ENCODE results near the gene MTAP.

Gene MTAP

GRCh38 chr9:21802418-21803000, at the start of gene MTAP:
Gene MTAP (plus strand): TSS chr9:21802636. CDS start chr9:21802749, 113 bp downstream.
- DNase-seq = peak; percentile 91

DNA sequence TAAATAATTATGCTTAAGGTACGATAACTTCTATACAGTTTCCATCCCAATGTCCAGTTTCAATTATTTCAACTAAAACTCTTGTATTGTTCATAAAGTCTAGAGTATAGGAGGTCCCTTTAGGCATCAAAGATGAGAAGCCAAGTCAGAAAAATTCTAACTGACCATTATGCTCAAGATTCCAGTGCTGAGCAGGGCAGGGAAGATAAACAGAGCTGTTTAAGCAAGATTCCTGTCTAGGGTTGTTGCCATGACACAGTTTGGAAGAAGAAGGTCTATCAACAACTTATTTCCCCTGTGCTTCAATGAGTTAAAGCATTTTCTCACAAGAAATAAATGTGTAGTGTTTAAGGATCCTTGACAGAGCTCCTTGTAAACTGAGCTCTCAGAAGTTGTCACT, 48.9 kb upstream of the MTAP start:
- DNase-seq = no peak

DNA sequence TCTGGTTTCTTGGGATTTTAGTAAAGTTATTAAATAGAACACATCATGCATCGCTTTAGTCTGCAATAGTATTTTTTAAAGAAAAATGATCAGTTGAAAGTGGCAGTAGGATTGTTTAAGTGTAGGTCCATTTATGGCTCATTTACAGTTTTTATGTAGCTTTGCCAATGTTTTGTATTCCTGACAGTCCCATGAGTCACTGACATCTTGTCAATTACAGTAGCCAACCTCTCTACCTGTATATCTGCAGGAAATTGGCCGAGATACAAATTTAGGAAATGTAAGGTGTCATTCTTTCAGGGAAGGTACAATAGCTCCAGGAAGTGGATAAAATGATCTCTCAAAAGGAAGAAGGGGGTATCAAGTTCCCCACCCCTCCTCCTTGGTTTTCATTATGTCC, 47.7 kb upstream of the MTAP start:
- DNase-seq = no peak

- no peak for DNase-seq
Measured at GRCh38 chr9:21758540-21758939, 43.9 kb upstream of the MTAP start.

DNA sequence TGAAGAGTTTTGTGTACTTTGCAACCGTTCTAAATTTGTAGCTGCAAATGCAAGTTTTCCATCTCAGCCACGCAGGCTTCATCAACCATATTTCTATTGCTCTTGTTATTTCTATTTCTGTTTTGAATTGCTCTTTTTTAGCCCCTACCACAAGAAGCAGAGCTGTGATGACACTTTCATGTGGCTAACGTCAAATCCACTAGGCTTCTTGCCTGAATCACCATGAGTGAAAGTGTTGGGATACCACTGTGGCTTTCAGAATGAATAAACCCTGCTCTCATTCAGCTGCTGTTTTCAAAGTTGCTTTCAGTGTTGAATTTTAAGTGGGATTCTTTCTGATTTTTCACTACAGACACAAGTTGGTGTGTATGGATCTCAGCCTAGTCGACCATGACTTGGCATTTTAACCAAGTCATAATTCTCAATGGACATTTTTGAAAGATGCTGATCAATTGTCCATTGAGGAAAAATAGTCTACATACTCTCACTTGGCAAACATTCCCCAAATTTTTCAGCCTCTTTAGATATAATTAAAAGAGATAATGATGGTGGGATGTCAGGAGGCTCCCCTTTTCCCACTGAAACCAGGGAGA, 41.0 kb upstream of the MTAP start:
- no peak for DNase-seq

- DNase-seq = no peak
Measured at GRCh38 chr9:21762064-21762463, 40.4 kb upstream of the MTAP start.

GRCh38 chr9:21764846-21765245, 37.6 kb upstream of the MTAP start:
- no peak for DNase-seq

DNA sequence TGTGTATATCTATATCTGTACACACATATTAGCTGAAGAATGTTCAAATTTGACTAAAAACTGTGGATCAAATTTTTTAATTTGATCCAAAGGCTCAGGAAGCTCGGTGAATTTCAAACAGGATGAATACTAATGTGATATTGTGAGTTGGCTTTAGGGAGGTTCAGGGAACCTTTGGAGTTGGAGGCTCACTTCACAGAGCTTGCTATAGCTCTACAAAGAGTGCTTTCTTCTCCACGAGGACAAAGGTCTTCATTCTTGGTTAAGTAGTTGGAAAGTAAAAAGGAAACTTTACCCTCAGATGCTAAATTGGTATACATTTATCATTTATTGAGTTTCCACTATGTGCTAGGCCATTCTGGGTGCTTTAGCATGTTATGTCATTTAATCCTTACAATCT, 36.3 kb upstream of the MTAP start:
- no peak for DNase-seq

DNA sequence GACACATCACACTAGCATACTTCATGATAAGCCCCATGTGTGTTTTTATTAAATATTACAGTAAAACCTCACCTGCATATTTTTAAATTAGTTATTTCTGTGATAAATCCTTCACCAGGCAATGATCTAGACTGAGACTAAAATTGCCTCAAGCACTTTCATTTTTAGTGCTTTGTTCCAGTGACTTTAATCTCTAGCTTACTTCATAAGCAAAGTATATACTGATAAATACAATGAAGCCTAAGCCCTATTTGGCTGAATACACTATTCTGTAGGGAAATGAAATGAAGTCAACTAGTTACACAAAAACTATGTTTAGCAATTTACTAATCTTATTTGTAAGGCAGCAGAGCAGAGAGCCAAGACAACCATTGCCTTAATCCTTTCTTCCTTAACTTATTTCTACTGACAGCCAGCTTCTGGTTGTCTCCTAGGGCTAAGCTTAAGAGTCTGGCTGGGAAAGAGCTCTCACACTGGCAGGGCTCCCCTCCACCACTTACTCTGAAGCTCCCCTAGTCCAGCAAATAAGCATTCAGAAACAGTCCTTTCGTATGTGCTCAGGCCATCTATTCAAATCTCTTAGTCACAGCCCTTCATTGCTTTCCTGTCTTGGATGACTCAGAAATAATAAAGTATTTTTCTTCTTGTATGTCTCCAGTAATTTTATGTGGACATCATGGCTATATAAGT, 31.4 kb upstream of the MTAP start:
- no peak for DNase-seq

DNA sequence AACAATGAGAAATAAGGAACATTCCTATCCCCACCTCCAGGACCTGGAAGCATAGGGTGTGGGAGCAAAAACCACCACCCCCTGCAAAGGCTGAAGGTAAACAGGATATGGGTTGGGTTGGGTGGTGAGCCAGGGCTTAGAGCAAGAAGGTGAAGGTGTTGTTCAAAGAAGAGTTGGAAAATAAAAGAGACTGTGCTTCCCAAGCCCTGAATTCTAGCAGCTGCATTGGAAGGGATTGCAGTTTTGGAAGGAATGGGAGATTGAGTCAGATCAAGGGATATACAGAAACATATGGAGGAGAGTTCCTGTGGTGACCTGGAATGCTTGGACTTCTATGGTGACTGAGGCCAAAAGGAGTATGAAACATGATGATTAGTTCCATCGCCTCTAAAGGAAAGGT, 24.7 kb upstream of the MTAP start:
- no peak for DNase-seq

DNA sequence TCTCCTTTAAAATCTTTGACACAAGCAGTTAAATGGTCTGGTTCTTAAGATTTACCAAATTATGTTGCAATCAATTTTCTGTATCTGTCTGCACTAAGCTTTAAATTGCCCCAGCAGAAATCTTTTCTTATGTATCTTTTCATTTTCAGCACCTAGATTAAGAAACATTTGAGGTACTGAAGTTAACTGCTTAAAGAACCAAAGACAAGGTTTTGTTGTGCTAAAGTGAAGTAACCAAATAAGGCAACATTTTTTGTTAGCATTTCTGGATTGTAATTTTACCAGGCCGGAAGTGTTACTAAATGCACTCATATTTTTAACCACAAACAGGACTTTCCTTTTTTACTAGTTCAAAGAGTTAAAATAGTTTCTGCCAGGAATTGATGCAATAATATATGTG, 24.1 kb upstream of the MTAP start:
- no peak for DNase-seq

- DNase-seq = no peak
Measured at GRCh38 chr9:21779397-21779796, 23.0 kb upstream of the MTAP start.

DNA sequence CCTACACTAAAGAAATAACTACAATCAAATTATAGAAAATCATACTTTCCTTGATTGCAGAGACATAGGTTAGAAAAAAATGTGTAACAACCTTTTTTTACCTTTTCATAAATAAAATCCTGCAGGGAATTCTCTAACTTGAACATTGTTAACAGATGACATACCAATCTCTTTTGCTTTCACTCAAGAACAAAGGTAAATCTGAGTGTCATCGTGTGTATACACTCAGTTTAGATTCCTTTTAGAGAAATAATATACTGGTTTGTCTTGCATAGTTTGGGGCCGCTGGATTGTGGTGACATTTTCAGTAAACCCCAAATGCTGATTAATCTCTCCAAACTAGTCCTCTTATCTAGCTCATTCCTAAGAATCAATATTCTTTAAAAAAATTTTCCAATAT, 20.8 kb upstream of the MTAP start:
- DNase-seq = no peak

DNA sequence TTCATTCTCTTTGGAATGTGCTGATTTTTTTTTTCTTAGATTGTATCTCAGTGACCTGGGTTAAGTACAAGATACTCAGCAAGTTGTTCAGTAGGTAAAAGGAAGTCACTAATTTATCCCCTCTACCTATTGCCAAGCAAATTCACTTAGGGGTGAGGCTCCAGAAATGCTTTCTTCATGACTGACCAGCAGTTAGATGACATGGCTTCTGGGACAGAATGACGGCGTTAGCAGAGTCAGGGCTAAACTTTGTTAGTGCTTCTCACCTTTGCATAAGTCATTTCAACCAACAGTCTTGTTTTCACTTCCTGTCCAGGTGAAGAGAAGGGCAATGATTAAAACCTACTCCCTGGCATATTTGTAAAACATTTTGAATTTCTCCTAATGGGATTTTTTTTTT, 20.2 kb upstream of the MTAP start:
- no peak for DNase-seq

DNA sequence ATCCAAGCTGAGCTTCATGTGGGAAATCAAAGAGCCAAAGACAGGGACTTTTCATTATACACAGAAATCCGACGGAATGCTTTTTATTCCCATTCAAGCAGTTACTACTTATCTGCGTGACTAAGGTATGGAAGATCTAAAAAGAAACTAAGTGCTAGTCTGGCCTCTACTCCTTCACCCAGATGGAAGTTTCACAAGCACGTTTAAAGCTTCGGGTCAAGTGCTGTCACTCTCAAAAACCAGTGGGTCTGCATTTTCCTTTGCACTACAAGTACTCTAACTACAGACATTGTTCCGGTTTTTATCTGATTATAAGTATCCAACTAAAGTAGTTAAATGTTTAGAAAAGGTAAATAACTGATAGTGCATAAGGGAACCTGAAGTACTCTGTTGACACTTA, 13.7 kb upstream of the MTAP start:
- no peak for DNase-seq

DNA sequence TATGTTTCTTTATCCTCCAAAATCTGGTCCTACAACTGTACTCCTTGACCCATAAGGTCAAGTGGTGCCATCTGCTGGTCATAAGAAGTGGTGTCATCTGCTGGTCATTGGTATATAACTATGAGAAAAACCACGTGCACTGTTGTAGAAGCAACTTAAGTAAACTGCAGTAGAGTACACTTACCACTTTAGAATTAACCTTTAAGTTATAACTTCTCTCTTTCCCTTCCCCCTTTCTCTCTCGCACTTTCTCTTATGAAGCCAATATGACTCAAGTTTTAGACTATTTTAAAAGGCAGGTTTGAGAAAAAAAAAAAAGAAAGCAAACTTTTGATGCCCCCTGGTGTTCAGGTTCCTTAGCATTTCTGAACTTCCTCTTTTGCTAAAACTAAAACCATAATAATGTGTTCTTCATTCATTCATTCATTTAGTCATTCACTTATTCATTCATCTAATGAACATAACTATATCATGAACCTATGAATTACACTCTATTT, 12.8 kb upstream of the MTAP start:
- DNase-seq = no peak

DNA sequence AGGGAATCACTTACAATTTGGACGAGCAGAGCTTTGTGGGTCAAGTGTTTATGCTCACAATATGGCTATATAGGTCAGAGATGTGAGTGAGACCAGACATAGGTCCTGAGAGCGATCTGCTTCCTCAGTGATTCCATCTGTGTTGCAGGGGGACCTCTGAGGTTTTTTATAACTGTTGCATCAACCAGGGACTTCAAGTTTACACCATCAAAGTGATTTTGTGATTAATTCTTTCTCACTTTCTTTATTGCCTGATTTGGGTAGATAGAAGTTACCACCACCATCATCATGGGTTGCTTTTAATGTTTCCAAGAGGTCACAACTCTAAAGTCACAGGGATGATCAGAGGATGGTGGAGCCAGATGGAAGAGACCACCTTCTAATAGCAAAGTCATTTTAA, 7.0 kb upstream of the MTAP start:
- DNase-seq = no peak

DNA sequence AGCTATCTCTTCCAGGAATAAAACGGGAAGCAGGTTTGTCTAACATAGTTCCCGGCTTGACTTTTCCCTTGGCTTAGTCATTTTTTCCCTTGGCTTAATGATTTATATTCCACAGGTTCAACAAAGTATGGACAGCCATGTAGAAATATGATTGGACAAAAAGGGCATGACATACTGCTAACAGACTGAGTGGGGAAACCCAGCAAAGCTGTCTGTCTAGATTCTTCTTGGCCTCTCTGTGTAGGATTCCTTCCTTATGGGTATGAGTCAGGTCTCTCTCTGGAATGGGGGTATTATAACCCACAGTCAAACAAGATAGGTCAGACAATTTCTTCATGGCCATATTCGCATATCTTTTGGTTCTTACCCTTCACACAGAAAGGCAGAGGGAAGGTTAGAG, 5.7 kb upstream of the MTAP start:
- DNase-seq = no peak

GRCh38 chr9:21800931-21801682, 1.3 kb upstream of the MTAP start:
- DNase-seq = no peak

- DNase-seq = peak; percentile 75
Measured at GRCh38 chr9:21801683-21802417, 586 bp upstream of the MTAP start.

DNA sequence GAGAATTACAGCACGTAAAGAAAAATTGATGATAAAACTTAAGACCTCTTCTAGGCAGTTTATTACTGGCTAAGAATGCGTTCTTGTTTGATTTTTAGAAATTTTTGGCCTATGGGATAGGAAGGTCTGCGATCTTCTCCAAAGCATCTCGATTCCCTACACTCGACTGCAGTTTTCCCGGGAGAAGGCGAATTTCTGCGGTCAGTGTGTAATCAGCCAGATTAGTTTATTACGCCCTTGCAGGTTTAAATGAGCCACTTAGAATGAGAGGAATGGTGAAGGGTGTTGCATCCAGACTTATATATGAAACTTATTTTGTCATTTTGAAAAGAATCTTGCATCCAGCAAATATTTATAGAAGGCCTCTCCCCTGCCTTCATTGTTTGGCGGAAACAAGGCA, 1.2 kb downstream of the MTAP start:
- DNase-seq = no peak

- no peak for DNase-seq
Measured at GRCh38 chr9:21804331-21804730, 1.9 kb downstream of the MTAP start.

GRCh38 chr9:21804791-21805190, 2.4 kb downstream of the MTAP start:
- DNase-seq = no peak

Data from activated CD8-positive, alpha-beta memory T cell treated with anti-CD3 and anti-CD28 coated beads for 24 hours (primary cell).